GM23248 (cell line): Measurements from ENCODE around the gene OR52E1. TPM values are rescaled to one million over a fixed set of nuclear protein-coding genes. Genes with fewer than 3 reads are reported as not detected.
A peak's percentile ranks its signal among the peaks of the same experiment; 100 is the strongest.

Source experiments
- DNase-seq: peaks from one replicate; pipeline ENCODE4 v3.0.0-alpha.2; 2015
- H2AFZ ChIP-seq: fragments of 200-600 bp; sonication (generic); 2 replicates; pipeline ENCODE4 v1.6.1; 2016; ENCODE audit warnings: antibody characterized with exemption
- H3F3A ChIP-seq: fragments of 200-600 bp; sonication (generic); 2 replicates; pipeline ENCODE4 v1.6.1; 2016; ENCODE audit warnings: mild to moderate bottlenecking, antibody characterized with exemption, mixed run types; ENCODE audit not compliant: insufficient read depth
- H3K27ac ChIP-seq: fragments of 200-600 bp; sonication (generic); 2 replicates; pipeline ENCODE4 v1.5.1; 2016; ENCODE audit warnings: mild to moderate bottlenecking
- H3K27me3 ChIP-seq: fragments of 200-600 bp; sonication (generic); replicated peaks from 2 replicates; pipeline ENCODE4 v1.6.1; 2016; ENCODE audit warnings: mild to moderate bottlenecking; ENCODE audit not compliant: insufficient read depth
- H3K36me3 ChIP-seq: fragments of 200-600 bp; sonication (generic); 2 replicates; pipeline ENCODE4 v1.6.1; 2016; ENCODE audit warnings: low read depth, mild to moderate bottlenecking
- H3K4me1 ChIP-seq: fragments of 200-600 bp; sonication (generic); 2 replicates; pipeline ENCODE4 v1.6.1; 2016; ENCODE audit warnings: mild to moderate bottlenecking; ENCODE audit not compliant: insufficient read depth
- H3K4me2 ChIP-seq: fragments of 200-600 bp; sonication (generic); one replicate; pipeline ENCODE4 v1.6.1; 2016; ENCODE audit warnings: mild to moderate bottlenecking; ENCODE audit not compliant: unreplicated experiment
- H3K4me3 ChIP-seq: fragments of 200-600 bp; sonication (generic); 2 replicates; pipeline ENCODE4 v1.5.1; 2016; ENCODE audit warnings: mild to moderate bottlenecking
- H3K79me2 ChIP-seq: fragments of 200-600 bp; sonication (generic); 2 replicates; pipeline ENCODE4 v1.6.1; 2016; ENCODE audit warnings: mild to moderate bottlenecking; ENCODE audit not compliant: insufficient read depth
- H3K9ac ChIP-seq: fragments of 200-600 bp; sonication (generic); 2 replicates; pipeline ENCODE4 v1.6.1; 2016; ENCODE audit warnings: mild to moderate bottlenecking
- H3K9me2 ChIP-seq: fragments of 200-600 bp; sonication (generic); 2 replicates; pipeline ENCODE4 v1.6.1; 2016; ENCODE audit warnings: mixed run types, mild to moderate bottlenecking, moderate library complexity; ENCODE audit not compliant: insufficient read depth
- H3K9me3 ChIP-seq: fragments of 200-600 bp; sonication (generic); one replicate; pipeline ENCODE4 v1.6.1; 2017; ENCODE audit warnings: low read depth
- H4K20me1 ChIP-seq: fragments of 200-600 bp; sonication (generic); 2 replicates; pipeline ENCODE4 v1.6.0; 2016; ENCODE audit not compliant: insufficient read depth
- EZH2 ChIP-seq: fragments of 200-600 bp; sonication (generic); IDR thresholded peaks from 2 replicates; pipeline ENCODE4 v1.6.1; 2018; ENCODE audit warnings: antibody characterized with exemption, mild to moderate bottlenecking; ENCODE audit not compliant: insufficient read depth, poor library complexity, severe bottlenecking
- EZH2phosphoT487 ChIP-seq: fragments of 200-600 bp; sonication (generic); IDR thresholded peaks from 2 replicates; pipeline ENCODE4 v1.6.1; 2018; ENCODE audit warnings: antibody characterized with exemption, moderate library complexity, mild to moderate bottlenecking, low read depth; ENCODE audit not compliant: insufficient read depth
- WGBS, 2 experiments: methylation state at CpG; one replicate each; pipeline ENCODE4 v1.1.6; 2015 to 2017; ENCODE audit warnings: low lambda C conversion rate in 2 of 2, low coverage in 1 of 2; ENCODE audit errors: missing lambda C conversion rate in 2 of 2; 5-methylcytosine and 5-hydroxymethylcytosine counted together
- in situ Hi-C: fragments of 300-500 bp; cut with MboI; formaldehyde crosslinking; loops from 2 replicates; pipeline ENCODE4 v1.15.0; 2020
- polyA plus RNA-seq: library from polyadenylated mRNA; unstranded; fragments of >200 nt; fragmentation: Nextera tagmentation; extraction: Ambion mirVana; gene quantifications from 2 replicates; pipeline ENCODE4 v1.2.1, GENCODE V29; 2016
- total RNA-seq: library from RNA; depleted of rRNA; stranded (reverse); fragments of >200 nt; shearing (Covaris generic); gene quantifications from 2 replicates; pipeline ENCODE4 v1.2.3, GENCODE V29; 2014

Gene OR52E1
- total and polyA plus RNA-seq, 2 experiments from 2014 or later, result not detected

DNA sequence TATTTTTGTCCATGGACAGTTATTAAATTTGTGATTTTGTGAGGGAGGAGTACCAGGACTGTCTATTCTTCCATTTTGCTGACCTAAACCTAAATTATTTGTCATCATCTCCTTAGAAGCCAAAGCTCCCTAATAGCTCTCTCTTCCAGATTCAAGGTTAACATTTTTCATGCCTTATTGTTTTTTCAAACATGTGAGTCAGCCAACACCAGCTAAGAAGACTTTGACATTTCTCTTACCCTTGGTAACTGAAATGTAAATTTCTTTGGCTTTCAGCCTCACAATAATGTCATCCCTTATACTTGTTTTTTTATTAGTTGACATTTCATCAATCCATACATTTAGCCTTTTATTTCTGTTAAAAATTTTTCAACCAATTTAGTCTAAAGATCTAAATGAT lies 19.2 kb downstream of the OR52E1 start:
- H3F3A ChIP-seq, result no peaks in the 10 kb centered on the region
- no peaks in the 10 kb centered on the region for H4K20me1 ChIP-seq
- H3K9me2 ChIP-seq, result no peaks in the 10 kb centered on the region
- no peaks in the 10 kb centered on the region for H3K27me3 ChIP-seq
- TF ChIP-seq EZH2, result no peak
- no peak for TF ChIP-seq EZH2phosphoT487
- no peak overlapping the region for H3K4me3 ChIP-seq
- no peaks in the 10 kb centered on the region for H3K79me2 ChIP-seq
- H3K27ac ChIP-seq, result no peak overlapping the region
- H3K36me3 ChIP-seq, result no peaks in the 10 kb centered on the region
- in situ Hi-C loops, result no loop called here
- H3K9ac ChIP-seq, result no peak overlapping the region
- H3K9me3 ChIP-seq, result no peaks in the 10 kb centered on the region
- H3K4me2 ChIP-seq, result no peak overlapping the region
- no peak for DNase-seq
- no peaks in the 10 kb centered on the region for H3K4me1 ChIP-seq
- no peak overlapping the region for H2AFZ ChIP-seq

DNA sequence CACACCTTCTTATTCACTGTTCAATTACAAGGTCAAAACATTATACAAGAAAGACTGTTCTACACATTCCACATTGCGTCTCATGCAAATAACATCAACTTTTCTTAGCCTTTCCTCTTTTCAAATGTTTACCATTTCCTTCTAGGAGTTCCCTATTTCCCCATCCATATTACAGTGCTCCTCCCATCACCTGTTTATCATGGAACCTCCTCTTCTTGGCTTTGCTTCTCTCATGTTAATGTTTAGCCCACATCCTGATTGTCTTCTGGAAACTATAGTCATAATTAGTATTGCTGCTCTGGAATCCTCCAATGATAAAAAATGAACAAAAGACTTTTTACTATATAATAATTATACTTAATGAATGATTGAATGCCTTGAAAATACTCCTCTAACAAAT lies 21.3 kb downstream of the OR52E1 start:
- Histone ChIP-seq H3F3A (no peaks in the 10 kb centered on the region), H3K9me3 (no peaks in the 10 kb centered on the region), H3K9me2 (no peaks in the 10 kb centered on the region), H3K4me1 (no peaks in the 10 kb centered on the region), H2AFZ (no peak overlapping the region), H3K9ac (no peak overlapping the region), H3K27me3 (no peaks in the 10 kb centered on the region), H3K4me3 (no peak overlapping the region), H4K20me1 (no peaks in the 10 kb centered on the region), H3K79me2 (no peaks in the 10 kb centered on the region), H3K36me3 (no peaks in the 10 kb centered on the region), H3K4me2 (no peak overlapping the region), H3K27ac (no peak overlapping the region)
- no peak for DNase-seq
- in situ Hi-C loops, result no loop called here
- 39 to 56% methylated on average over 1 of the region's 1 CpG for WGBS, 2 experiments
- TF ChIP-seq EZH2phosphoT487 (no peak), EZH2 (no peak)

DNA sequence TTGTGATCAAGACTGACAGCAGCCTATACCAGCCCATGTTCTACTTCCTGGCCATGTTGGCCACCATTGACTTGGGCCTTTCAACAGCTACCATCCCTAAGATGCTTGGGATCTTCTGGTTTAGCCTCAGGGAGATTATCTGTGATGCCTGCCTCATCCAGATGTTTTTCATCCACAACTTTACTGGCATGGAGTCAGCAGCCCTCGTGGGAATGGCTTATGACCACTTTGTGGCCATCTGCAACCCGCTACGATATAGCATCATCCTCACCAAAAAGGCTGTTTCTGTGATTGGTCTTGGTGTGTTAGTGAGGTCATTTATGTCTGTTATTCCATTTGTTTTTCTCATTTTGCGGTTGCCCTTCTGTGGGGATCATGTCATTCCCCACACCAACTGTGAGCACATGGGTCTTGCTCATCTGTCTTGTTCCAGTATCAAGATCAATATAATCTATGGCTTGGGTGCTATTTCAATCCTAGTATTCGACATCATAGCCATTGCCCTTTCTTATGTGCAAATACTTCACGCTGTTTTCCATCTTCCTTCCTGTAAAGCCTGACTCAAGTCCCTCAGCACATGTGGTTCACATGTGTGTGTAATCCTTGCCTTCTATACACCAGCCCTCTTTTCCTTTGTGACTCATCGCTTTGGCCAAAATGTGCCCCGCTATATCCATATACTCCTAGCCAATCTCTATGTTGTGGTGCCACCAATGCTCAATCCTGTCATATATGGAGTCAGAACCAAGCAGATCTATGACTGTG lies 23.6 kb downstream of the OR52E1 start:
- H3K27me3 ChIP-seq, result no peaks in the 10 kb centered on the region
- H2AFZ ChIP-seq, result no peak overlapping the region
- peak; percentile 24 for DNase-seq
- H3K36me3 ChIP-seq, result no peaks in the 10 kb centered on the region
- H3K4me1 ChIP-seq, result no peaks in the 10 kb centered on the region
- no peaks in the 10 kb centered on the region for H3K79me2 ChIP-seq
- WGBS, 2 experiments, result 3% methylated on average over 8 of the region's 8 CpGs
- no peak overlapping the region for H3K4me3 ChIP-seq
- H3K9me2 ChIP-seq, result no peaks in the 10 kb centered on the region
- H3K9me3 ChIP-seq, result no peaks in the 10 kb centered on the region
- H3K4me2 ChIP-seq, result no peak overlapping the region
- in situ Hi-C loops, result no loop called here
- TF ChIP-seq EZH2phosphoT487 (no peak), EZH2 (no peak)
- H3K27ac ChIP-seq, result no peak overlapping the region
- H4K20me1 ChIP-seq, result no peaks in the 10 kb centered on the region
- no peaks in the 10 kb centered on the region for H3F3A ChIP-seq
- H3K9ac ChIP-seq, result no peak overlapping the region

DNA sequence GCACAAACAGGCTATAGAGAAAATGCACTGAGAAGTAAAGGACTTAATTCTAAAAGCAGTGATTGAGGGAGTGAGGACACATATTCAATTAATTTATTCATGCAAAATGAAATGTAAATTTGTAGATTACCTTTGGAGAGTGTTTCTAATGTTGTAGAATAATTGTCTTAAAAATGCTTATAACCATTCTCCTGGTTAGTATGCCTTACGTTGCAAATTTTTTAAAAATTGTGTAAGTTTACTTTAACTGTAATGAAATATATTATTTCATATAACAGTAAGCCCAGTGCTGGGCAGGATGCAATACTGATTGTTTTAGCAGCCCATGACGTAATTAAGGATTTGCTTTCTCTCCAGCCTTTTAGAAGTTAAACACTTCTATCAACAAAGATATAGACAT lies 26.6 kb downstream of the OR52E1 start:
- Histone ChIP-seq H3K27ac (no peak overlapping the region), H3K9me2 (no peaks in the 10 kb centered on the region), H3K36me3 (no peaks in the 10 kb centered on the region), H3K4me1 (no peaks in the 10 kb centered on the region), H2AFZ (no peak overlapping the region), H3K4me2 (no peak overlapping the region), H3K9ac (no peak overlapping the region), H3K4me3 (no peak overlapping the region), H3K9me3 (no peaks in the 10 kb centered on the region), H3F3A (no peaks in the 10 kb centered on the region), H3K27me3 (peaks cover 5% of the 10 kb centered on the region; the same call in 1 of the 2 replicates), H4K20me1 (no peaks in the 10 kb centered on the region), H3K79me2 (no peaks in the 10 kb centered on the region)
- WGBS, 2 experiments, result 22 to 24% methylated on average over 2 of the region's 2 CpGs
- TF ChIP-seq EZH2phosphoT487 (no peak), EZH2 (no peak)
- DNase-seq, result no peak
- in situ Hi-C loops, result no loop called here

DNA sequence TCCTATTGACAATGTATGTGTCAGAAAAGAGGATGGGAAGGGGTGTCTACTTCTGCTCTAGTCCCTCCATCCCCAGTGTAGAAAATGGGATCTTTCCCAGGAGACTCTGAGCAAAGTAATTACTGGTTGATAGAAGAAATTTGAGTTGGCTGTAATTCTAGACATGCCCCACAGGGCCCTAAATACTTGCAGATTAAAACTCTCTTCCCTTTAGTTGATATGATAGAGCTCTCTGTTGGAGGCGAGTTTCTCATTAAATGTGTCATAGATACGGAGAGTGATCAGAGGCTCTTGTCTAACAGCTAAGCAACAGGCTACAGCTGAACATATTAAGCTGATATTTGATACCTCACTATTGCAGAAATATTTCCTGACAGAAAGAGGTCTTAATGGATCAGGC lies 32.9 kb downstream of the OR52E1 start:
- Histone ChIP-seq H2AFZ (no peak overlapping the region), H3F3A (no peaks in the 10 kb centered on the region), H3K9me3 (no peaks in the 10 kb centered on the region), H3K4me1 (no peaks in the 10 kb centered on the region), H3K27me3 (peaks cover 14% of the 10 kb centered on the region; the same call in 1 of the 2 replicates), H3K27ac (no peak overlapping the region), H3K9ac (no peak overlapping the region), H3K36me3 (no peaks in the 10 kb centered on the region), H3K79me2 (no peaks in the 10 kb centered on the region), H3K4me2 (no peak overlapping the region), H3K9me2 (no peaks in the 10 kb centered on the region), H3K4me3 (no peak overlapping the region), H4K20me1 (no peaks in the 10 kb centered on the region)
- TF ChIP-seq EZH2phosphoT487, result no peak
- no peak for TF ChIP-seq EZH2
- no peak for DNase-seq
- WGBS, 2 experiments, result 20 to 25% methylated on average over 2 of the region's 2 CpGs
- in situ Hi-C loops, result no loop called here
